ENCODE results near the gene RHO.

Gene RHO

DNA sequence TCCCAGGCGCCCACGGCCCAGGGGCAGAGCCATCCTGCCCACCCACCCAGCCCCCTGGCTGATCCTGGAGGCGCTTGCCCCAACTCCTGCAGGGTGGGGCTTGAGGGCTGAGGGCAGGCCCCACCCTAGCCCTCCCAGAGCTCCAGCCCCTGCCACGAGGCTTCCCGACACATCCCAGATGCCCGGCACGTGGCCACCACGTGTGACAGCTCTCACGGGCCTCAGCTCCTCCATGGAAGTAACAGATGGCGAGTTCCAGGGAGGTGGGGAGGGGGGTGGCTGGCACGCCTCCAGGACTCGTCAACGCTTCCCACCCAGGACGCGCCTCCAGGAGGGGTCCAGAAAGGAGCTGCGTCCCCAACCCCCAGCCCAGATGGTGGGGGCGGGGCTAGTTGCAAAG is 48.9 kb downstream of the RHO start:
- H3K9me3 ChIP-seq (ENCODE audit: insufficient read depth, low read length): no peaks in the 10 kb centered on the region
- TF ChIP-seq, protein P1, sequence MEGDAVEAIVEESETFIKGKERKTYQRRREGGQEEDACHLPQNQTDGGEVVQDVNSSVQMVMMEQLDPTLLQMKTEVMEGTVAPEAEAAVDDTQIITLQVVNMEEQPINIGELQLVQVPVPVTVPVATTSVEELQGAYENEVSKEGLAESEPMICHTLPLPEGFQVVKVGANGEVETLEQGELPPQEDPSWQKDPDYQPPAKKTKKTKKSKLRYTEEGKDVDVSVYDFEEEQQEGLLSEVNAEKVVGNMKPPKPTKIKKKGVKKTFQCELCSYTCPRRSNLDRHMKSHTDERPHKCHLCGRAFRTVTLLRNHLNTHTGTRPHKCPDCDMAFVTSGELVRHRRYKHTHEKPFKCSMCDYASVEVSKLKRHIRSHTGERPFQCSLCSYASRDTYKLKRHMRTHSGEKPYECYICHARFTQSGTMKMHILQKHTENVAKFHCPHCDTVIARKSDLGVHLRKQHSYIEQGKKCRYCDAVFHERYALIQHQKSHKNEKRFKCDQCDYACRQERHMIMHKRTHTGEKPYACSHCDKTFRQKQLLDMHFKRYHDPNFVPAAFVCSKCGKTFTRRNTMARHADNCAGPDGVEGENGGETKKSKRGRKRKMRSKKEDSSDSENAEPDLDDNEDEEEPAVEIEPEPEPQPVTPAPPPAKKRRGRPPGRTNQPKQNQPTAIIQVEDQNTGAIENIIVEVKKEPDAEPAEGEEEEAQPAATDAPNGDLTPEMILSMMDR (IDR thresholded peaks at IDR 0.05; ENCODE audit: low read depth, low read length): no peak
- H3K27ac ChIP-seq (ENCODE audit: low read length): no peak overlapping the region
- H3K9ac ChIP-seq (ENCODE audit: low read length): no peak overlapping the region; the same call in 1 of the 2 replicates
- H3K4me3 ChIP-seq (ENCODE audit: low read length): 0 out of 2 replicates have a peak overlapping the region, but pooled peaks have one; percentile 33
- no peaks in the 10 kb centered on the region for H4K20me1 ChIP-seq (ENCODE audit: insufficient read depth, low read length)
- peaks cover 28% of the 10 kb centered on the region for H3K4me1 ChIP-seq (ENCODE audit: low read length)
- H3K79me2 ChIP-seq (ENCODE audit: low read length): no peaks in the 10 kb centered on the region
- H3K27me3 ChIP-seq (ENCODE audit: low read depth, low read length): no peaks in the 10 kb centered on the region
- H2AFZ ChIP-seq (ENCODE audit: low read depth, low read length): no peak overlapping the region; the same call in 1 of the 2 replicates
- no peaks in the 10 kb centered on the region for H3K36me3 ChIP-seq (replicated peaks; ENCODE audit: low read depth, low read length)
- peak overlapping the region; percentile 76 for H3K4me2 ChIP-seq (ENCODE audit: low read length)

DNA sequence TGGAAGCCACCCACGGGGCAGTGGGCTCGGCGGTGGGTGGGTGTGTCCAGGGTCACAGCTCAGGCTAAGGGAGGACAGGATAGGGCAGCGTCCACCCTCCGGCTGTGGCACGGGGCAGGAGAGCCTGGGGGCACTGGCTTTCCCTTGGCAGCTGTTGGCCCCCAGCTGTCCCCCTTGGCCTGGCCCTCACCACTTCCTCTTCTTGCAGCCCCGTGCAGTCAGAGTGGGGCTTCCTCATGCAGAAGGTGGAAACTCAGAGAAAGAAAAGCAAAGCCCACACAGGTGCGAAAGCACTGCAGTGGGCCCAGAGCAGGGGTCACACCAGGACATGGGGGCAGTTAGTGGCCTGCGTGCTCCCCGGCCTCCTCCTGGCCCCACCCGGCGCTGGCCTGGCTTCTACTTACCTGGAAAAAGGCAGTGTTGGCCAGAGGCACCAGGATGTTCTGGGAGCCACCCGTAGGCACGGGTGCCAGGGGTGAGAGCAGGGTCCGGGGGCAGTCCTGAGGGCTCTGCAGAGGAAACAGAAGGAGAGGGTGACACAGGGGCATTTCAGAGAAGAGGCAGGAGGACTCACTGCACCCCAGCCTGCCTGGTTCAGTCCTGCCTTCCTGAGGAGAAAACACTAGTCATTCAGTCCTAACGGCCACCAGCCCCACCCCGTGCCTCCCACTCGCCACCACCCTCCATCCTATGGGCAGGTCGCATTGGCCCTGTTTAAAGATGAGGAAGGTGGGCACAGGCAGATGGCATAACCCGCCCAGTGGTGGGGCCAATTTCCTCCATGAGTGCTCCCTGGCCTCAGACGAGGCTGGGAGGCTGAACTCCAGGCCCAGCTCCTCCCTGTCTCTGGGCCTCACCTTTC is 49.7 kb downstream of the RHO start:
- Histone ChIP-seq H4K20me1 (ENCODE audit: insufficient read depth, low read length) (no peaks in the 10 kb centered on the region), H3K27ac (ENCODE audit: low read length) (0 out of 2 replicates have a peak overlapping the region, but pooled peaks have one; percentile 2), H3K27me3 (ENCODE audit: low read depth, low read length) (no peaks in the 10 kb centered on the region), H3K4me1 (ENCODE audit: low read length) (peaks cover 32% of the 10 kb centered on the region), H3K9me3 (ENCODE audit: insufficient read depth, low read length) (no peaks in the 10 kb centered on the region), H3K9ac (ENCODE audit: low read length) (peak overlapping the region; percentile 4; the same call in 1 of the 2 replicates), H2AFZ (ENCODE audit: low read depth, low read length) (no peak overlapping the region), H3K4me2 (ENCODE audit: low read length) (peak overlapping the region; percentile 76), H3K36me3 (replicated peaks; ENCODE audit: low read depth, low read length) (no peaks in the 10 kb centered on the region), H3K79me2 (ENCODE audit: low read length) (no peaks in the 10 kb centered on the region), H3K4me3 (ENCODE audit: low read length) (peak overlapping the region; percentile 33; the same call in 1 of the 2 replicates)
- TF ChIP-seq, protein P1 (IDR thresholded peaks at IDR 0.05; ENCODE audit: low read depth, low read length): no peak
- no peak for TF ChIP-seq EZH2phosphoT487 (IDR thresholded peaks at IDR 0.05; ENCODE audit: low read depth)

DNA sequence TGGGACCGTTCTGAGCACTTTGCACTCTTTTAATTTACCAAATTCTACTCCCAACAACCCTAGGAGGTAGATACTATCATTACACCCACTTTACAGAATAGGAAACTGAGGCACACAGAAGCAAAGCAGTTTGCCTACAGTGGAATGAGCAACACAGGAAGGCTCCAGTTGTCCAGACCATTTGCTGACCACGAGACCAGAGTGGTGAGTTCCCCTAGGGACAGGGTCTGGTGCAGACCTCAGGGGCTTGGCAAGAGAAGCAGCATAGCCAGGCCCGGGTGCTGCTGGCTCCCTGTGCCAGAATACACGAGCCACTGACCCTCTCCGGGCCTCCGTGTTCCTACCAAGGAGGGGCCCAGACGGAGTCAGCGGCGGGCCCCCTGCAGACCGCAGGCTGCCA is 51.6 kb downstream of the RHO start:
- no peak overlapping the region for H3K4me3 ChIP-seq (ENCODE audit: low read length)
- no peak overlapping the region for H3K9ac ChIP-seq (ENCODE audit: low read length)
- no peaks in the 10 kb centered on the region for H4K20me1 ChIP-seq (ENCODE audit: insufficient read depth, low read length)
- no peaks in the 10 kb centered on the region for H3K79me2 ChIP-seq (ENCODE audit: low read length)
- no peaks in the 10 kb centered on the region for H3K9me3 ChIP-seq (ENCODE audit: insufficient read depth, low read length)
- no peak for TF ChIP-seq EZH2phosphoT487 (IDR thresholded peaks at IDR 0.05; ENCODE audit: low read depth)
- TF ChIP-seq, protein P1 (IDR thresholded peaks at IDR 0.05; ENCODE audit: low read depth, low read length): no peak
- no peak overlapping the region for H2AFZ ChIP-seq (ENCODE audit: low read depth, low read length)
- H3K4me2 ChIP-seq (ENCODE audit: low read length): no peak overlapping the region
- H3K36me3 ChIP-seq (replicated peaks; ENCODE audit: low read depth, low read length): no peaks in the 10 kb centered on the region
- no peak overlapping the region for H3K27ac ChIP-seq (ENCODE audit: low read length)
- no peaks in the 10 kb centered on the region for H3K27me3 ChIP-seq (ENCODE audit: low read depth, low read length)
- H3K4me1 ChIP-seq (ENCODE audit: low read length): peaks cover 37% of the 10 kb centered on the region

DNA sequence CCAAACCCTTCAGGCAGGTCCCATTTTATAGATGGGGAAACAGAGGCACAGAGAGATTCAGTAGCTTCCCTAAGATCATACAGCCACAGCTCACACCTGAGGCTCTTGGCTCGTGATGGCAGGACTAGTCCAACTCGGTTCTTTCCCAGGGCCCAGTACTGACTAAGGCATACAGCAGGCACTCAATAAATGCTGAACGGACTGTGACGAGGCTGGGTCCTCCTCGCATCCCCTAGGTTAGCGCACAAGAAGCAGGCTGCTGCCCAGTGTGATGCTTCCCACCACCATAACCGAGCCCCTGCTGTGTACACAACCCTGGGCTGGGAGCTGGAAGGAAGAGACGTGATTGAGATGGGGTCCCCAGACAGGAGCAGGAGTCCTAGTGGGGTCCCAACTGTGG is 53.2 kb downstream of the RHO start:
- H3K9ac ChIP-seq (ENCODE audit: low read length): no peak overlapping the region
- no peak for TF ChIP-seq EZH2phosphoT487 (IDR thresholded peaks at IDR 0.05; ENCODE audit: low read depth)
- TF ChIP-seq, protein P1 (IDR thresholded peaks at IDR 0.05; ENCODE audit: low read depth, low read length): no peak

More for the DNA sequence above, 53.2 kb downstream of the RHO start:
- H3K4me1 ChIP-seq (ENCODE audit: low read length): peaks cover 31% of the 10 kb centered on the region
- H3K27ac ChIP-seq (ENCODE audit: low read length): no peak overlapping the region
- no peak overlapping the region for H3K4me3 ChIP-seq (ENCODE audit: low read length)
- no peak overlapping the region for H3K4me2 ChIP-seq (ENCODE audit: low read length)
- H3K79me2 ChIP-seq (ENCODE audit: low read length): no peaks in the 10 kb centered on the region
- H2AFZ ChIP-seq (ENCODE audit: low read depth, low read length): no peak overlapping the region
- no peaks in the 10 kb centered on the region for H4K20me1 ChIP-seq (ENCODE audit: insufficient read depth, low read length)
- no peaks in the 10 kb centered on the region for H3K9me3 ChIP-seq (ENCODE audit: insufficient read depth, low read length)
- no peaks in the 10 kb centered on the region for H3K36me3 ChIP-seq (replicated peaks; ENCODE audit: low read depth, low read length)
- no peaks in the 10 kb centered on the region for H3K27me3 ChIP-seq (ENCODE audit: low read depth, low read length)

Measured in OCI-LY3 (cell line).